Loucy (cell line): ENCODE results near the gene PLA2G5.

Experiments used
- EZH2phosphoT487 ChIP-seq: fragments of 200-600 bp; IDR thresholded peaks from 2 replicates; pipeline ENCODE4 v1.6.1; 2018; ENCODE audit warnings: antibody characterized with exemption, mild to moderate bottlenecking, moderate library complexity, borderline replicate concordance
- TF ChIP-seq, protein P1 (sequence below): fragments of 200-600 bp; sonication (generic); conservative IDR thresholded peaks from 2 replicates; pipeline ENCODE4 v1.5.1; 2014; ENCODE audit warnings: mild to moderate bottlenecking, antibody characterized with exemption, low read length

DNA sequence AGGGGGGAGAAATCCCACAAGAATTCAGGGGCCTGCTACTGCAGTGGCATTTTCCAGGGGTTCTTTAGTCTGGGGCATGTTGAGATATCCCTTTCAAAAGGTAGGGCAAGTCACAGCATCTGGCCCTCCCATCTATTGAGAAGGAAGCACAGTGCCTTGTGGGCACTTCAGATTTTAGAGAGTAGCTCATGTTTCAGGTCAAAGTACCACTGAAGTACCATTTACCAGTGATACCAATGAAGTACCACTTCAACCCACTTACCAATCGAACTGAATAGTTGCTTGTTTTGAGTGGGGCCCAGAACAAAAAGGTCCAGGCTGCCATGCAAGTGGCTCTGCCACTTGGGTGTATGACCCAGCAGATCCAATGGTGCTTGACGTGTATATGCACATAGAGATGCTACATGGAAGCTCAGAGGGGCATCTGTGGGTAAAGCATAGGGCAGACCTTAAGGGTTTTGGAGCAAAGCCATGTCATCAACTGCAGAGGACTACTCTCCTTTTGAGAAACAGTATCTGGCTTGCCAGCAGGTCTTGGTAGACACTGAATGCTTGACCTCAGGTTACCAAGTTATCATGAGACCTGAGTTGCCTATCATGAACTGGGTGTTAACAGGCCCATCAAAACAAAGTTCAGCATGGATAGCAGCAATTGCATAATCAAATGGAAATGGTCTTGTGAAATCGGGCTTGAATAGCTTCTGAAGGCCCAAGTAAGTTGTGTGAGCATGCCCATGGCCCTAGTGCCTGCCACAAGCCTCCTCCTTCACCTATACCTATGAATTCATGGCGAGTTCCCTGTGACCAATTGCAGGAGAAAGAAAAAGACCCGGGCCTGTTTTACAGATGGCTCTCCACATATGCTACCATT is 25.8 kb downstream of the PLA2G5 start:
- TF ChIP-seq, protein P1, sequence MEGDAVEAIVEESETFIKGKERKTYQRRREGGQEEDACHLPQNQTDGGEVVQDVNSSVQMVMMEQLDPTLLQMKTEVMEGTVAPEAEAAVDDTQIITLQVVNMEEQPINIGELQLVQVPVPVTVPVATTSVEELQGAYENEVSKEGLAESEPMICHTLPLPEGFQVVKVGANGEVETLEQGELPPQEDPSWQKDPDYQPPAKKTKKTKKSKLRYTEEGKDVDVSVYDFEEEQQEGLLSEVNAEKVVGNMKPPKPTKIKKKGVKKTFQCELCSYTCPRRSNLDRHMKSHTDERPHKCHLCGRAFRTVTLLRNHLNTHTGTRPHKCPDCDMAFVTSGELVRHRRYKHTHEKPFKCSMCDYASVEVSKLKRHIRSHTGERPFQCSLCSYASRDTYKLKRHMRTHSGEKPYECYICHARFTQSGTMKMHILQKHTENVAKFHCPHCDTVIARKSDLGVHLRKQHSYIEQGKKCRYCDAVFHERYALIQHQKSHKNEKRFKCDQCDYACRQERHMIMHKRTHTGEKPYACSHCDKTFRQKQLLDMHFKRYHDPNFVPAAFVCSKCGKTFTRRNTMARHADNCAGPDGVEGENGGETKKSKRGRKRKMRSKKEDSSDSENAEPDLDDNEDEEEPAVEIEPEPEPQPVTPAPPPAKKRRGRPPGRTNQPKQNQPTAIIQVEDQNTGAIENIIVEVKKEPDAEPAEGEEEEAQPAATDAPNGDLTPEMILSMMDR = no peak
- TF ChIP-seq EZH2phosphoT487 = no peak
